ENCODE results near the gene TYRO3.

DNA sequence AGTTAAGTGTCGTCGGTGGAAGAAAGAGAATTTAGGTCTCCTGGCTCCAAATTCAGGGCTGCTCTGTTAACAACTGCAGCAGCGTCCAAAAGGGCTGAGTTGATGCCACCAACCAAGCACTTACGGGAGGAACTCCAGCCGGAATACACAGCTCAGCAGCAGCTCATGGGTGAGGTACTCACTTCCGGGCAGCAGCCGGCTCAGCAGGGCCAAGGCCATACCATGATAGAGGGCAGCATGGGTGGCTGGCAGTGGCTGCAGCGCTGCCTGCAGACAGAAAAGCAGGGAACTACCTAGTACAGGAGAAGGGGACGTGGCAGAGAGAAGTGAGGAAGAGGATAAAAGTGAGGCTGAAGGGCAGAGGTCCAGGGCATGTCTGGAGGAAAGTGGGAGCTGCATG is 37.4 kb upstream of the TYRO3 start:
- TF ChIP-seq EZH2 (IDR thresholded peaks at IDR 0.05; ENCODE audit: insufficient read depth, poor library complexity, severe bottlenecking) (no peak), EZH2phosphoT487 (IDR thresholded peaks at IDR 0.05; ENCODE audit: insufficient read depth, low read depth) (no peak)
